Fibroblast of lung (primary cell): Measurements from ENCODE around the gene TTC27.

Experiments used
- EZH2 ChIP-seq: IDR thresholded peaks from 2 replicates; pipeline ENCODE4 v1.5.1; 2012; ENCODE audit warnings: low read length, control low read depth, mild to moderate bottlenecking; ENCODE audit errors: missing control alignments
- TF ChIP-seq, protein P1 (sequence below), 2 donors: IDR thresholded peaks in 1 of 2; conservative IDR thresholded peaks in 1 of 2; 1 replicate in 1 of 2; 2 replicates in 1 of 2; pipeline ENCODE4 v1.5.1; 2011 to 2012; ENCODE audit warnings: low read length in 2 of 2, control low read depth in 1 of 2, inconsistent platforms in 1 of 2, low read depth in 1 of 2, mild to moderate bottlenecking in 1 of 2

DNA sequence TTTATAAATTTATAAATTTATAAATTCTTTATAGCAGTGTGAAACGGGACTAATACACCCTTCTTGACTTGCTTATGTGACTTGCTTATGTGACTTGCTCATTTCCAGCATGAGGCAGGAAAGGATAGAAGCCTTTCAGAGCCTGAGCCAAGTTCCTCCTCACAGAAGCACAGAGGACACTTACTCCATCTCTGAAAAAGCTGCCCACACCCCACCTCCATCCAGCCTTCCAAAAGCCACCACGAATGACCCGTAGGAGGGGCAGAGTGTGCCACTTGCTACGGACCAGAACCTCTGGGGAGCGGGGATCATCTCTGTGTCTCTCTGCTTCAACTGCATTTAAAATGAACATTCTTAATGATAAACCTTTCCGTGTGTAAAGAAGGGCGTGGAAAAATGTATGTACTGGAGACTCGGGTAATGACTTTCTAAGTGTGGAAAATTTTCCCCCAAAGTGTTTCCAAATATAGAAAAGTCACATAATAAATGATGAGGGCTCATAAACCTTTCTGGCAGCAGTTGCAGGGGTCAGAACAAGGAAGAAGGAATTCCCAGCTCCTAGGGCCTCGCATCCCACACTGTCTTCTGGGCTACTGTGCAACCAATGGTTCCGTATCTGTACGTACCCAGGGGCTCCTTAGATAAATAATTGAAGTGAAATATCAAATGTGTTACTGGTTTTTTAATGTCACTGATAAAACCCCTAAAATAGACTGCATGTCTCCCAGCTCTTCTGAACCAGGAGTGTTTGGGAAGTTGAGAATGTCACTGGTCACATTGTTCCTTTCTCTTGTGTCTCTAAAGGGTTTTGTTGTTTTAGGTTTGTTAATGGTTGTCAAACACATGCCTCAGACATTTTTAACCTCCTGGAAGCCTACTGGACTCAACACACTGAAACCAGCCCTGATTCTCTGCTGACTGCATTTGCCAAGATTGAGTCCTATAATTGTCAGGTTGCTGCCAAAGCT lies 214.4 kb downstream of the TTC27 start:
- TF ChIP-seq EZH2 = no peak
- TF ChIP-seq, protein P1, sequence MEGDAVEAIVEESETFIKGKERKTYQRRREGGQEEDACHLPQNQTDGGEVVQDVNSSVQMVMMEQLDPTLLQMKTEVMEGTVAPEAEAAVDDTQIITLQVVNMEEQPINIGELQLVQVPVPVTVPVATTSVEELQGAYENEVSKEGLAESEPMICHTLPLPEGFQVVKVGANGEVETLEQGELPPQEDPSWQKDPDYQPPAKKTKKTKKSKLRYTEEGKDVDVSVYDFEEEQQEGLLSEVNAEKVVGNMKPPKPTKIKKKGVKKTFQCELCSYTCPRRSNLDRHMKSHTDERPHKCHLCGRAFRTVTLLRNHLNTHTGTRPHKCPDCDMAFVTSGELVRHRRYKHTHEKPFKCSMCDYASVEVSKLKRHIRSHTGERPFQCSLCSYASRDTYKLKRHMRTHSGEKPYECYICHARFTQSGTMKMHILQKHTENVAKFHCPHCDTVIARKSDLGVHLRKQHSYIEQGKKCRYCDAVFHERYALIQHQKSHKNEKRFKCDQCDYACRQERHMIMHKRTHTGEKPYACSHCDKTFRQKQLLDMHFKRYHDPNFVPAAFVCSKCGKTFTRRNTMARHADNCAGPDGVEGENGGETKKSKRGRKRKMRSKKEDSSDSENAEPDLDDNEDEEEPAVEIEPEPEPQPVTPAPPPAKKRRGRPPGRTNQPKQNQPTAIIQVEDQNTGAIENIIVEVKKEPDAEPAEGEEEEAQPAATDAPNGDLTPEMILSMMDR (conservative IDR thresholded peaks at IDR 0.05 in 1 of 2, IDR thresholded peaks at IDR 0.05 in 1 of 2; ENCODE audit: low read depth in 1 of 2, low read length in 2 of 2) = no peak
